Inflammatory macrophage treated with lipopolysaccharide for 4 hours (primary cell): Measurements from ENCODE around the gene LPIN1.
"Not testable (repeated sequence)": the region's sequence is repeated elsewhere in the genome, so short reads cannot be mapped to it uniquely, and the experiment has no call there.

ENCODE experiments used
- DNase-seq: peaks from one replicate; pipeline ENCODE4 v3.0.0-alpha.2; 2020

LPIN1 gene

GRCh38 chr2:11717623-11718022 lies 28.8 kb upstream of the LPIN1 start:
- no peak for DNase-seq

GRCh38 chr2:11718606-11719005 lies 27.8 kb upstream of the LPIN1 start:
- DNase-seq = no peak

GRCh38 chr2:11719230-11719977 lies 27.0 kb upstream of the LPIN1 start:
- no peak for DNase-seq

- no peak for DNase-seq
These were observed 25.7 kb upstream of the LPIN1 start for GRCh38 chr2:11720752-11721151.

GRCh38 chr2:11722292-11723060 lies 24.0 kb upstream of the LPIN1 start:
- DNase-seq = no peak

GRCh38 chr2:11723061-11723371 lies 23.4 kb upstream of the LPIN1 start:
- no peak for DNase-seq

- no peak for DNase-seq
These were observed 22.3 kb upstream of the LPIN1 start for GRCh38 chr2:11724151-11724550.

- no peak for DNase-seq
These were observed 20.0 kb upstream of the LPIN1 start for GRCh38 chr2:11726384-11726783.

- no peak for DNase-seq
These were observed 16.8 kb upstream of the LPIN1 start for GRCh38 chr2:11729362-11730212.

- DNase-seq = not testable (repeated sequence)
These were observed 15.0 kb upstream of the LPIN1 start for GRCh38 chr2:11731214-11731984.

- DNase-seq = no peak
These were observed 13.8 kb upstream of the LPIN1 start for GRCh38 chr2:11732587-11732986.

GRCh38 chr2:11737852-11738251 lies 8.6 kb upstream of the LPIN1 start:
- not testable (repeated sequence) for DNase-seq

- DNase-seq = peak; percentile 75
These were observed 7.6 kb upstream of the LPIN1 start for GRCh38 chr2:11738589-11739436.

- DNase-seq = no peak
These were observed 5.7 kb upstream of the LPIN1 start for GRCh38 chr2:11740723-11741122.

GRCh38 chr2:11742317-11742701 lies 4.1 kb upstream of the LPIN1 start:
- DNase-seq = no peak

- no peak for DNase-seq
These were observed 3.6 kb upstream of the LPIN1 start for GRCh38 chr2:11742702-11743357.

- DNase-seq = no peak
These were observed 3.1 kb upstream of the LPIN1 start for GRCh38 chr2:11743366-11743765.

GRCh38 chr2:11743846-11744553 lies 2.4 kb upstream of the LPIN1 start:
- DNase-seq = peak; percentile 99

GRCh38 chr2:11744631-11745394 lies 1.6 kb upstream of the LPIN1 start:
- DNase-seq = no peak
